Vagina (tissue), 2 donors: ENCODE results near the gene RPL37A.

Experiments used
- CTCF ChIP-seq, 3 experiments: fragments of 450-650 bp in 2 of 3; fragments of 200-600 bp in 1 of 3; sonication (generic) in 1 of 3; IDR thresholded peaks; one replicate each; pipeline ENCODE4 v1.5.1; 2017 to 2019; ENCODE audit warnings: antibody characterized with exemption in 3 of 3, mild to moderate bottlenecking in 2 of 3, moderate library complexity in 2 of 3
- POLR2A ChIP-seq, 2 donors: fragments of 450-650 bp; IDR thresholded peaks; one replicate each; pipeline ENCODE4 v1.6.1; 2017; ENCODE audit warnings: antibody characterized with exemption in 2 of 2, mild to moderate bottlenecking in 2 of 2, moderate library complexity in 2 of 2

- TF ChIP-seq POLR2A (IDR thresholded peaks at IDR 0.05) (no peak), CTCF (IDR thresholded peaks at IDR 0.05) (no peak)
These were observed 47.9 kb upstream of the RPL37A start for GRCh38 chr2:216450784-216451183.
